ENCODE data around the gene NAGPA.

DNA sequence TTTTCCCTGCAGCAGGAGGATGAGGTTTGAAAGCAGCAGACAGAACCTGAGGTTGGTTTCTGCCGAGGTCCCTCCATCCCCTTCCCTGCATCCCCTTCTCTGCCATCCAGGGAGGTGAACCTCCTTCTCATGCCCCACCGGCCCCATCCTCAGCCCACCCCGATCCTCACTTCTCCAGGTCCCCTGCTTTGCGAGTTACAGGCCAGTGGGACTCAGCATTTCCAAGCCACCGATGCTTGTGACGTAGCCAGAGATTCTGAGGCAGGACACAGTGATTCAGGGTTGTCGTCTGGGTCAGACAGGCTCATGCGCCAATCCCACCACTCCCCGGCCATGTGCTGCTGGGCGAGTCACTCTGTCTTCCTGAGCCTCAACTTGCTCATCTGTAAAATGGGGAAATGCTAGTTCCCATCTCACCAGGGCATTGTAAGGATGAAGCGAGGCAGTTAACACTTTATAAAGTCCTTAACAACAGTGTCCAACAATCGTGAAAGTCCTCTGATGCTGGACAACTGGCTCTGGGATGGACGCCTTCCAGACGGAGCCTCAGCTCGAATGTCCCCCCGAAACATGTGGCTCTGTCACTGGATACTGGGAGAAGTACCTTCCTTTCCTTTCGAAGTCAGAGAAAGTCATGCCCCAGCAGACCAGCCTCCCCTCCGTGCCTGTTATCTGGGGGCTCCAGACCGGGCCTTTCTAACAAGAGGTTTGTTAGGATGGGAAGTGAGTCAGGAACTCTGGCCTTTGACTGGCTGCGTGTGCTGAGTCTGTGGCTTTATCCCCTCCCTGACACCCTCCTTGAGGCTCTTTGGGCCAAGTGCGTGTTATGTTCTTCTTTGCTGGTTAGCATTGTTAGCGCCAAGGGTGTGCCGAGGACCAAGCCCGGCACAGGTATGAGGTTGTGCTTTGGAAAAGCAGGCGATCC, 53.7 kb downstream of the NAGPA start:
- TF ChIP-seq CHD1 (IDR thresholded peaks at IDR 0.05; ENCODE audit: low read depth, low read length) (no peak), RFX5 (IDR thresholded peaks at IDR 0.05; ENCODE audit: low read depth, low read length) (no peak), YY1 (IDR thresholded peaks at IDR 0.05; ENCODE audit: low read depth, low read length) (no peak), ETV6 (conservative IDR thresholded peaks at IDR 0.05 in 1 of 2, IDR thresholded peaks at IDR 0.05 in 1 of 2; ENCODE audit: borderline replicate concordance in 1 of 2, low read depth in 1 of 2) (no peak), IKZF2 (IDR thresholded peaks at IDR 0.05) (no peak), ZNF274 (IDR thresholded peaks at IDR 0.05; ENCODE audit: insufficient read depth, insufficient read length) (no peak), RAD21 (IDR thresholded peaks at IDR 0.05; ENCODE audit: insufficient read depth, low read depth, low read length) (no peak)
- TF ChIP-seq, protein P1, sequence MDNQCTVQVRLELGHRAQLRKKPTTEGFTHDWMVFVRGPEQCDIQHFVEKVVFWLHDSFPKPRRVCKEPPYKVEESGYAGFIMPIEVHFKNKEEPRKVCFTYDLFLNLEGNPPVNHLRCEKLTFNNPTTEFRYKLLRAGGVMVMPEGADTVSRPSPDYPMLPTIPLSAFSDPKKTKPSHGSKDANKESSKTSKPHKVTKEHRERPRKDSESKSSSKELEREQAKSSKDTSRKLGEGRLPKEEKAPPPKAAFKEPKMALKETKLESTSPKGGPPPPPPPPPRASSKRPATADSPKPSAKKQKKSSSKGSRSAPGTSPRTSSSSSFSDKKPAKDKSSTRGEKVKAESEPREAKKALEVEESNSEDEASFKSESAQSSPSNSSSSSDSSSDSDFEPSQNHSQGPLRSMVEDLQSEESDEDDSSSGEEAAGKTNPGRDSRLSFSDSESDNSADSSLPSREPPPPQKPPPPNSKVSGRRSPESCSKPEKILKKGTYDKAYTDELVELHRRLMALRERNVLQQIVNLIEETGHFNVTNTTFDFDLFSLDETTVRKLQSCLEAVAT (IDR thresholded peaks at IDR 0.05) = no peak
- TF ChIP-seq, protein P2, sequence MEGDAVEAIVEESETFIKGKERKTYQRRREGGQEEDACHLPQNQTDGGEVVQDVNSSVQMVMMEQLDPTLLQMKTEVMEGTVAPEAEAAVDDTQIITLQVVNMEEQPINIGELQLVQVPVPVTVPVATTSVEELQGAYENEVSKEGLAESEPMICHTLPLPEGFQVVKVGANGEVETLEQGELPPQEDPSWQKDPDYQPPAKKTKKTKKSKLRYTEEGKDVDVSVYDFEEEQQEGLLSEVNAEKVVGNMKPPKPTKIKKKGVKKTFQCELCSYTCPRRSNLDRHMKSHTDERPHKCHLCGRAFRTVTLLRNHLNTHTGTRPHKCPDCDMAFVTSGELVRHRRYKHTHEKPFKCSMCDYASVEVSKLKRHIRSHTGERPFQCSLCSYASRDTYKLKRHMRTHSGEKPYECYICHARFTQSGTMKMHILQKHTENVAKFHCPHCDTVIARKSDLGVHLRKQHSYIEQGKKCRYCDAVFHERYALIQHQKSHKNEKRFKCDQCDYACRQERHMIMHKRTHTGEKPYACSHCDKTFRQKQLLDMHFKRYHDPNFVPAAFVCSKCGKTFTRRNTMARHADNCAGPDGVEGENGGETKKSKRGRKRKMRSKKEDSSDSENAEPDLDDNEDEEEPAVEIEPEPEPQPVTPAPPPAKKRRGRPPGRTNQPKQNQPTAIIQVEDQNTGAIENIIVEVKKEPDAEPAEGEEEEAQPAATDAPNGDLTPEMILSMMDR (IDR thresholded peaks at IDR 0.05 in 2 of 3, conservative IDR thresholded peaks at IDR 0.05 in 1 of 3; ENCODE audit: control insufficient read depth in 2 of 3, extremely low read depth in 1 of 3, insufficient read depth in 1 of 3, low read depth in 3 of 3, low read length in 3 of 3) = no peak
- TF ChIP-seq, protein P3, sequence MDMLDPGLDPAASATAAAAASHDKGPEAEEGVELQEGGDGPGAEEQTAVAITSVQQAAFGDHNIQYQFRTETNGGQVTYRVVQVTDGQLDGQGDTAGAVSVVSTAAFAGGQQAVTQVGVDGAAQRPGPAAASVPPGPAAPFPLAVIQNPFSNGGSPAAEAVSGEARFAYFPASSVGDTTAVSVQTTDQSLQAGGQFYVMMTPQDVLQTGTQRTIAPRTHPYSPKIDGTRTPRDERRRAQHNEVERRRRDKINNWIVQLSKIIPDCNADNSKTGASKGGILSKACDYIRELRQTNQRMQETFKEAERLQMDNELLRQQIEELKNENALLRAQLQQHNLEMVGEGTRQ (IDR thresholded peaks at IDR 0.05; ENCODE audit: borderline replicate concordance, low read depth, low read length) = no peak

Measured in GM12878 (cell line).